Measurements from ENCODE around the gene INO80C.

The INO80C gene

GRCh38 chr18:35515460-35516130 is 17.8 kb upstream of the INO80C start:
- Histone ChIP-seq H3K79me2 (ENCODE audit: control insufficient read depth, low read length) (no peaks in the 10 kb centered on the region), H3K36me3 (ENCODE audit: control insufficient read depth, low read length) (no peaks in the 10 kb centered on the region), H3K9me2 (replicated peaks; ENCODE audit: control insufficient read depth, low read length) (no peaks in the 10 kb centered on the region), H3K9me3 (ENCODE audit: control insufficient read depth, insufficient read depth, low read length) (no peaks in the 10 kb centered on the region), H3K4me2 (ENCODE audit: low read length) (no peak overlapping the region), H3K27me3 (ENCODE audit: control insufficient read depth, low read length) (no peaks in the 10 kb centered on the region), H4K20me1 (ENCODE audit: control insufficient read depth, insufficient read depth, low read depth, low read length) (no peaks in the 10 kb centered on the region), H3F3A (ENCODE audit: control insufficient read depth, insufficient read depth) (no peaks in the 10 kb centered on the region), H3K4me3 (ENCODE audit: low read length) (no peak overlapping the region), H3K27ac (ENCODE audit: low read depth, low read length) (no peak overlapping the region), H3K4me1 (ENCODE audit: control insufficient read depth, low read length) (no peaks in the 10 kb centered on the region)
- no peak for TF ChIP-seq CTCF (IDR thresholded peaks at IDR 0.05; ENCODE audit: low read depth, low read length, poor library complexity, severe bottlenecking)
- no peak for TF ChIP-seq EZH2phosphoT487 (IDR thresholded peaks at IDR 0.05; ENCODE audit: borderline replicate concordance, low read length)

- H3K9me3 ChIP-seq (ENCODE audit: control insufficient read depth, insufficient read depth, low read length), result no peaks in the 10 kb centered on the region
- H3K4me3 ChIP-seq (ENCODE audit: low read length), result no peak overlapping the region
- no peaks in the 10 kb centered on the region for H3K79me2 ChIP-seq (ENCODE audit: control insufficient read depth, low read length)
- H4K20me1 ChIP-seq (ENCODE audit: control insufficient read depth, insufficient read depth, low read depth, low read length), result no peaks in the 10 kb centered on the region
- no peak overlapping the region for H3K4me2 ChIP-seq (ENCODE audit: low read length)
- no peaks in the 10 kb centered on the region for H3K9me2 ChIP-seq (replicated peaks; ENCODE audit: control insufficient read depth, low read length)
- H3K36me3 ChIP-seq (ENCODE audit: control insufficient read depth, low read length), result no peaks in the 10 kb centered on the region
- H3K4me1 ChIP-seq (ENCODE audit: control insufficient read depth, low read length), result no peaks in the 10 kb centered on the region
- no peaks in the 10 kb centered on the region for H3F3A ChIP-seq (ENCODE audit: control insufficient read depth, insufficient read depth)
- no peak overlapping the region for H3K27ac ChIP-seq (ENCODE audit: low read depth, low read length)
- TF ChIP-seq EZH2phosphoT487 (IDR thresholded peaks at IDR 0.05; ENCODE audit: borderline replicate concordance, low read length) (no peak), CTCF (IDR thresholded peaks at IDR 0.05; ENCODE audit: low read depth, low read length, poor library complexity, severe bottlenecking) (no peak)
- no peaks in the 10 kb centered on the region for H3K27me3 ChIP-seq (ENCODE audit: control insufficient read depth, low read length)
Observed at GRCh38 chr18:35514752-35515459, 17.1 kb upstream of the INO80C start.

- H3K4me1 ChIP-seq (ENCODE audit: control insufficient read depth, low read length), result no peaks in the 10 kb centered on the region
- no peaks in the 10 kb centered on the region for H3K27me3 ChIP-seq (ENCODE audit: control insufficient read depth, low read length)
- H3K36me3 ChIP-seq (ENCODE audit: control insufficient read depth, low read length), result no peaks in the 10 kb centered on the region
- H4K20me1 ChIP-seq (ENCODE audit: control insufficient read depth, insufficient read depth, low read depth, low read length), result no peaks in the 10 kb centered on the region
- H3K4me2 ChIP-seq (ENCODE audit: low read length), result no peak overlapping the region
- no peak overlapping the region for H3K27ac ChIP-seq (ENCODE audit: low read depth, low read length)
- H3K4me3 ChIP-seq (ENCODE audit: low read length), result no peak overlapping the region
- no peaks in the 10 kb centered on the region for H3K9me3 ChIP-seq (ENCODE audit: control insufficient read depth, insufficient read depth, low read length)
- H3K9me2 ChIP-seq (replicated peaks; ENCODE audit: control insufficient read depth, low read length), result no peaks in the 10 kb centered on the region
- no peak for TF ChIP-seq EZH2phosphoT487 (IDR thresholded peaks at IDR 0.05; ENCODE audit: borderline replicate concordance, low read length)
- H3F3A ChIP-seq (ENCODE audit: control insufficient read depth, insufficient read depth), result no peaks in the 10 kb centered on the region
- no peaks in the 10 kb centered on the region for H3K79me2 ChIP-seq (ENCODE audit: control insufficient read depth, low read length)
Observed at GRCh38 chr18:35514283-35514682, 16.5 kb upstream of the INO80C start.
